Adrenal gland (tissue), 12 donors: ENCODE results near the gene SLIT3. TPM values are rescaled to one million over a fixed set of nuclear protein-coding genes. Genes with fewer than 3 reads are reported as not detected.
"Not testable (repeated sequence)": the region's sequence is repeated elsewhere in the genome, so short reads cannot be mapped to it uniquely, and the experiment has no call there.

Experiments used
- DNase-seq, 7 donors: peaks; one replicate each; pipeline ENCODE4 v3.0.0-alpha.2; 2019 to 2020
- H3K27ac ChIP-seq, 5 donors: fragments of 200-600 bp; sonication (generic) in 4 of 5; 1 replicate in 3 of 5; 2 replicates in 2 of 5; pipeline versions ENCODE4 v1.5.1 to v1.8.0; 2016 to 2020; ENCODE audit warnings: mild to moderate bottlenecking in 1 of 5
- H3K27me3 ChIP-seq: fragments of 200-600 bp; 2 replicates; pipeline ENCODE4 v1.8.0; 2021
- H3K36me3 ChIP-seq, 2 donors: fragments of 200-600 bp; replicated peaks in 1 of 2; 1 replicate in 1 of 2; 2 replicates in 1 of 2; pipeline versions ENCODE4 v1.5.1 to v1.8.0; 2018 to 2022
- H3K4me1 ChIP-seq, 2 donors: fragments of 200-600 bp; replicated peaks in 1 of 2; 1 replicate in 1 of 2; 2 replicates in 1 of 2; pipeline versions ENCODE4 v1.5.1 to v1.8.0; 2018 to 2021
- H3K4me3 ChIP-seq, 4 donors: fragments of 200-600 bp; sonication (generic) in 3 of 4; one replicate each; pipeline ENCODE4 v1.5.1; 2016 to 2018
- H3K9me3 ChIP-seq, 3 donors: fragments of 200-600 bp; sonication (generic) in 1 of 3; replicated peaks in 1 of 3; 1 replicate in 2 of 3; 2 replicates in 1 of 3; pipeline versions ENCODE4 v1.5.1 to v1.8.0; 2016 to 2021
- POLR2A ChIP-seq, 2 donors: fragments of 450-650 bp; IDR thresholded peaks; one replicate each; pipeline ENCODE4 v1.6.1; 2017; ENCODE audit warnings: antibody characterized with exemption in 2 of 2, mild to moderate bottlenecking in 2 of 2, moderate library complexity in 1 of 2
- WGBS, 4 donors: extraction: QIAGEN DNeasy Blood & Tissue Kit in 2 of 4; methylation state at CpG; one replicate each; pipeline versions ENCODE4 v1.1.5 to v1.1.7; 2013 to 2017; 5-methylcytosine and 5-hydroxymethylcytosine counted together
- intact Hi-C, 2 donors: fragments of 100-400 bp; cut with DNase I; formaldehyde crosslinking; loops; one replicate each; pipeline versions ENCODE4 v1.14.1 to v1.15.0; 2022 to 2023
- polyA plus RNA-seq, 3 donors: library from polyadenylated mRNA; stranded (reverse); fragments of 200-250 nt in 2 of 3; fragments of 350-450 nt in 1 of 3; fragmentation: Illumina TruSeq in 1 of 3; extraction: RNeasy Lipid Tissue Mini Kit (QIAGEN cat#74804) in 1 of 3; gene quantifications; one replicate each; pipeline ENCODE4 v1.2.3, GENCODE V29; 2013 to 2014
- total RNA-seq, 9 donors: library from RNA; depleted of rRNA in 4 of 9; stranded (reverse); fragments of >200 nt in 4 of 9; fragments of 120-200 nt in 1 of 9; fragmentation: NEBNext Ultra II Directional in 1 of 9; extraction: Animal tissue kit (Norgen Biotek cat#: 25700) in 1 of 9; gene quantifications; one replicate each; pipeline versions ENCODE4 v1.1.0 to v1.2.4, GENCODE V29; 2013 to 2023
- TF ChIP-seq, protein P1 (sequence below), 6 experiments: fragments of 450-650 bp in 4 of 6; fragments of 200-600 bp in 2 of 6; sonication (generic) in 1 of 6; IDR thresholded peaks; 1 replicate in 5 of 6; 2 replicates in 1 of 6; pipeline versions ENCODE4 v1.5.1 to v1.8.0; 2016 to 2021; ENCODE audit warnings: antibody characterized with exemption in 6 of 6, mild to moderate bottlenecking in 2 of 6, moderate library complexity in 1 of 6
- donor health status: healthy with polysubstance abuse.
- donor health status: Bipolar disorder and iron deficiency.
- donor health status: DM: yes; HTN: yes; CAD: no.
- donor health status: DM: no; HTN: no; CAD: no.
- donor health status: DM: no; HTN: no; CAD: no.
- donor health status: DM: yes; HTN: yes; CAD: no.

The SLIT3 gene
- total and polyA plus RNA-seq, 12 donors, result 10.0 to 94.1 (median 32.8) TPM

- Histone ChIP-seq H3K27ac (no peak overlapping the region), H3K4me3 (no peak overlapping the region), H3K27me3 (no peaks in the 10 kb centered on the region), H3K4me1 (no peaks in the 10 kb centered on the region), H3K9me3 (no peaks in the 10 kb centered on the region), H3K36me3 (no peaks in the 10 kb centered on the region)
- TF ChIP-seq, protein P1, sequence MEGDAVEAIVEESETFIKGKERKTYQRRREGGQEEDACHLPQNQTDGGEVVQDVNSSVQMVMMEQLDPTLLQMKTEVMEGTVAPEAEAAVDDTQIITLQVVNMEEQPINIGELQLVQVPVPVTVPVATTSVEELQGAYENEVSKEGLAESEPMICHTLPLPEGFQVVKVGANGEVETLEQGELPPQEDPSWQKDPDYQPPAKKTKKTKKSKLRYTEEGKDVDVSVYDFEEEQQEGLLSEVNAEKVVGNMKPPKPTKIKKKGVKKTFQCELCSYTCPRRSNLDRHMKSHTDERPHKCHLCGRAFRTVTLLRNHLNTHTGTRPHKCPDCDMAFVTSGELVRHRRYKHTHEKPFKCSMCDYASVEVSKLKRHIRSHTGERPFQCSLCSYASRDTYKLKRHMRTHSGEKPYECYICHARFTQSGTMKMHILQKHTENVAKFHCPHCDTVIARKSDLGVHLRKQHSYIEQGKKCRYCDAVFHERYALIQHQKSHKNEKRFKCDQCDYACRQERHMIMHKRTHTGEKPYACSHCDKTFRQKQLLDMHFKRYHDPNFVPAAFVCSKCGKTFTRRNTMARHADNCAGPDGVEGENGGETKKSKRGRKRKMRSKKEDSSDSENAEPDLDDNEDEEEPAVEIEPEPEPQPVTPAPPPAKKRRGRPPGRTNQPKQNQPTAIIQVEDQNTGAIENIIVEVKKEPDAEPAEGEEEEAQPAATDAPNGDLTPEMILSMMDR (IDR thresholded peaks at IDR 0.05), result no peak
- TF ChIP-seq POLR2A (IDR thresholded peaks at IDR 0.05), result no peak
- WGBS, 4 donors, result 75 to 93% (median 88%) methylated on average over 1 of the region's 1 CpG
- DNase-seq, result no peak
- intact Hi-C loops, result no loop called here
These were observed 663.1 kb downstream of the SLIT3 start for GRCh38 chr5:168637793-168638192.

DNA sequence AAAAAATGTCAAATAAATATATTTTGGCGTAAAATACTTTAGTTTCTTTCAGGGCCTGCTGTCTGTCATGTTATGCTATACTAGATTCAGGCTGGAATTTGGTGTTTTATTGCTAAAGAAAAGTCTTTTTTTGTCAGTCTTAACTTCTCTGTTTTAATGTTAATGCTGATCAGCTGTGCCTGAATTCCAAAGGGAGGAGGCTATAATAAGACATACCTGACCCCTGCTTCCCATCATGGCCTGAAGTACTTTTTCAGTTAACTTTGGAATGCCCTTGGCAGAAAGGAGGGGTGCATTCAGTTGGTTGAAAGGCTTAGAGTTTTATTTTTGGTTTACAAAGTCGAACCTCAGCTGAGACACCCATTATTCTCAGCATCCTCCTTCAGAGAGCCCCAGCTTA is 663.7 kb downstream of the SLIT3 start:
- DNase-seq, result no peak
- Histone ChIP-seq H3K36me3 (no peaks in the 10 kb centered on the region), H3K27me3 (no peaks in the 10 kb centered on the region), H3K9me3 (no peaks in the 10 kb centered on the region), H3K4me3 (no peak overlapping the region), H3K4me1 (no peaks in the 10 kb centered on the region), H3K27ac (no peak overlapping the region)
- no peak for TF ChIP-seq POLR2A (IDR thresholded peaks at IDR 0.05)
- TF ChIP-seq, protein P1 (IDR thresholded peaks at IDR 0.05), result no peak
- WGBS, 4 donors, result 75 to 83% (median 80%) methylated on average over 2 of the region's 2 CpGs
- intact Hi-C loops, result no loop called here

DNA sequence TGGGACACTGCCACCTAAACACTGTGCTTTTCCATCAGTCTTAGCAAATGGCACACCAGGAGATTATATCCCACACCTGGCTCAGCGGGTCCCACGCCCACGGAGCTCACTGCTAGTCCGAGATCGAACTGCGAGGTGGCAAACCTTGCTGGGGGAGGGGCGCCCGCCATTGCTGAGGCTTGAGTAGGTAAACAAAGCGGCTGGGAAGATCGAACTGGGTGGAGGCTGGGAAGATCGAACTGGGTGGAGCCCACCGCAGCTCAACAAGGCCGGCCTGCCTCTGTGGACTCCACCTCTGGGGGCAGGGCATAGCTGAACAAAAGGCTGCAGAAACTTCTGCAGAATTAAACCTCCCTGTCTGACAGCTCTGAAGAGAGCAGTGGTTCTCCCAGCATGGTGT is 670.0 kb downstream of the SLIT3 start:
- 88 to 100% (median 92%) methylated on average over 13 of the region's 13 CpGs for WGBS, 4 donors
- H3K36me3 ChIP-seq, H3K27ac ChIP-seq, H3K4me3 ChIP-seq, H3K9me3 ChIP-seq, intact Hi-C loops, DNase-seq, H3K27me3 ChIP-seq, H3K4me1 ChIP-seq: not testable (repeated sequence)

- Histone ChIP-seq H3K36me3 (no peaks in the 10 kb centered on the region), H3K27ac (no peak overlapping the region), H3K4me1 (peaks cover 0 to 6% of the 10 kb centered on the region in 2 donors), H3K27me3 (no peaks in the 10 kb centered on the region), H3K4me3 (no peak overlapping the region), H3K9me3 (no peaks in the 10 kb centered on the region)
- intact Hi-C loops, result no loop called here
- no peak for DNase-seq
- no peak for TF ChIP-seq POLR2A (IDR thresholded peaks at IDR 0.05)
- TF ChIP-seq, protein P1 (IDR thresholded peaks at IDR 0.05), result no peak
- 73 to 93% (median 85%) methylated on average over 3 of the region's 3 CpGs for WGBS, 4 donors
These were observed 676.0 kb downstream of the SLIT3 start for GRCh38 chr5:168624850-168625364.

DNA sequence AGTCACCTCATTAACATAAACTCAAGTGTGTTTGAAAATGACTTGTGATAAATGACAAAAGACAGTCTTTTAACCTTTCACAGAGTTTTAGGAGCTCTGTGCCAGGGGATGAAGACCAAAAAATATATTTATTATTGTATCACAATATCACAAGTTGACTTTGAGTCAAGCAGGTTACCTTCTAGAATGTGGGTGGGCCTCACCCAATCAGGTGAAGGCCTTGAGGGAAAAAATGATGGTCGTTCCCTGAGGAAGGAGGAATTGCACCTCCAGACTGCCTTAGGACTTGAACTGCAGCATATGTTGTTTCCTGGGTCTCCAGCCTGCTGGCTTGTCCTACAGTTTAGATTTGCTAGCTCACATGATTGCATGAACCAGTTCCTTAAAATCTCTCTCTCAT is 680.1 kb downstream of the SLIT3 start:
- no peaks in the 10 kb centered on the region for H3K9me3 ChIP-seq
- WGBS, 4 donors, result 50 to 83% (median 77%) methylated on average over 1 of the region's 1 CpG
- intact Hi-C loops, result no loop called here
- no peaks in the 10 kb centered on the region for H3K4me1 ChIP-seq
- H3K36me3 ChIP-seq, result no peaks in the 10 kb centered on the region
- DNase-seq, result no peak
- TF ChIP-seq, protein P1 (IDR thresholded peaks at IDR 0.05), result no peak
- TF ChIP-seq POLR2A (IDR thresholded peaks at IDR 0.05), result no peak
- H3K27ac ChIP-seq, result no peak overlapping the region
- no peaks in the 10 kb centered on the region for H3K27me3 ChIP-seq
- H3K4me3 ChIP-seq, result no peak overlapping the region
